Measurements from ENCODE around the gene SLC13A5. TPM values are rescaled to one million over a fixed set of nuclear protein-coding genes. Genes with fewer than 3 reads are reported as not detected.

SLC13A5 gene
- total RNA-seq, 1 donor from 2014 or later: 3.5 TPM

DNA sequence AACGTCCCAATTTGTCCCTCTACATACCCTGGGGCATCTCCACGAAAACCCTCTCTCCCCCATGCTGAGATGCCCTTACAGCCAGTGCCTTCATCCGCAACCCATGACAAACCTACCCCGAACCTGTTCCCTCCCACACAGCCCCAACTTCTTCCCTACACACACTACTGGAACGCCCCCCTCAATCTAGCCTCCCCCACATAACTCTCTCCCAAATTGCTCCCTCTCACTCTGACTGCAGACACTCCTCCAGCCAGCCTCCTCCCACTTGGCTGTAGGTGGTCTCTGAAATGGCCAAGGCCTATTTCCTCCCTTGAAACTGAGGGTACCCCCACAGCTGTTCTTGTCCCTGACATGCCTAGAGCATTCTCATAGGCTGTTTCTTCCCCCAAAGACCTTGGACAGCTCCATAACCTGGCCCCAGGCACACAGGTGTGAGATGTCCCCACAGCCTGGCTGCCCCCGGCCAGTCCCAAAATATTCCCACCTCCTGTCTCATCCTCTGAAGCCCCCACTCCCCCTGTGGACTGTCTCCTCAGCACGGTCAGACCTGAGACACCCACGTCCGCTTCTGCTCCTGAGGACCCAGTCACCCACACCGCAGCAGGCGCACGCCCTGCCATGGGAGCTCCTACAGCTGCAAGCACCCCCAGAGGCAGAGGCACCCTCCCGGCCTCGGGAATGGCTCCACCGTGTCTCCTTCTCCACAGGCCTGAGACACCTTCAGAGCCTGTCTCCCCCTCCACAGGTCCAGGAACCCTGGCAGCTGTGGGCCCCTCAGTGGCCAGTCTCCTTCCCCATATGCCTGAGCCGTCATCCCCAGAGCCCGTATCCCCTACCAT, 76.3 kb downstream of the SLC13A5 start:
- no peak for ATAC-seq

DNA sequence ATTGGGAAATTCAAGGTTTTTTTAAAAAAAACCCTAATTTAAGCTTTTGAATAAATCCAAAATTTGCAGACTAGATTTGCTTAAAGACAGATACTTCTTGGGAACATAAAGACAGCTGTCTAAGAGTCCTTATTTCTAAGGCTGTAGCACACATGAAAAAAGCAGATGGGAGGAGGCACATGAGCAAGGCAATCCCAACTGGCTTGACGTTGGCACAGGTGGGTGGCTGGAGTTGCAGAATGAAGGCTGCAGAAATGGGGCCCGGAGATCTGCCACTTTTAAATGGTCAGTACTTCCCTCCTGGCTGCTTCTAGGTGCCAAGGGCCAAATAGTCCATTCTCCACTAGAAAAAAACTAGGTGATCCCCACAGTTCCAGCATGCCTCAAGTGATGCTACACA, 77.1 kb downstream of the SLC13A5 start:
- no peak for ATAC-seq

Other genes with a start within 250 kb of the SLC13A5 start
- gene PITPNM3, start 156.8 kb downstream of the SLC13A5 start, total RNA-seq: 20.1 TPM
- 8.6 TPM for gene KIAA0753, start 72.7 kb downstream of the SLC13A5 start, total RNA-seq
- 322 TPM for gene TXNDC17, start 72.3 kb downstream of the SLC13A5 start, total RNA-seq
- 15.3 TPM for gene MED31, start 61.8 kb downstream of the SLC13A5 start, total RNA-seq
- 1.7 TPM for gene C17orf100, start 61.6 kb downstream of the SLC13A5 start, total RNA-seq
- gene XAF1, start 42.7 kb upstream of the SLC13A5 start, total RNA-seq: 13.0 TPM
- gene FBXO39, start 62.8 kb upstream of the SLC13A5 start, total RNA-seq: 0.68 TPM
- not detected for gene TEKT1, start 118.4 kb upstream of the SLC13A5 start, total RNA-seq